Lung microvascular endothelial cell (primary cell): ENCODE data around the gene CCSER2. TPM values are rescaled to one million over a fixed set of nuclear protein-coding genes. Genes with fewer than 3 reads are reported as not detected.

Experiments
- DNase-seq, 2 donors: peaks; one replicate each; pipeline versions ENCODE4 v3.0.0 to v3.0.0-alpha.2; 2010; ENCODE audit warnings: low read depth in 2 of 2
- total RNA-seq: library from RNA; depleted of rRNA; stranded (reverse); fragments of >200 nt; gene quantifications from 2 replicates; pipeline ENCODE4 v1.2.1, GENCODE V29; 2014

Gene CCSER2
- total RNA-seq, 1 donor from 2014 or later = 14.9 TPM

GRCh38 chr10:84546609-84547008, 218.2 kb downstream of the CCSER2 start:
- DNase-seq = no peak

- no peak for DNase-seq
Measured at GRCh38 chr10:84547616-84548015, 219.2 kb downstream of the CCSER2 start.

GRCh38 chr10:84548869-84549268, 220.5 kb downstream of the CCSER2 start:
- DNase-seq = no peak

GRCh38 chr10:84549368-84550165, 221.2 kb downstream of the CCSER2 start:
- no peak for DNase-seq

GRCh38 chr10:84550756-84551436, 222.5 kb downstream of the CCSER2 start:
- DNase-seq = no peak

GRCh38 chr10:84551437-84552120, 223.2 kb downstream of the CCSER2 start:
- no peak for DNase-seq

- DNase-seq = no peak
Measured at GRCh38 chr10:84552478-84552877, 224.1 kb downstream of the CCSER2 start.

- no peak for DNase-seq
Measured at GRCh38 chr10:84562592-84562991, 234.2 kb downstream of the CCSER2 start.

- no peak for DNase-seq
Measured at GRCh38 chr10:84563355-84563754, 235.0 kb downstream of the CCSER2 start.

- no peak for DNase-seq
Measured at GRCh38 chr10:84563868-84564267, 235.5 kb downstream of the CCSER2 start.

GRCh38 chr10:84565881-84566582, 237.6 kb downstream of the CCSER2 start:
- DNase-seq = no peak

- no peak for DNase-seq
Measured at GRCh38 chr10:84567133-84567532, 238.7 kb downstream of the CCSER2 start.

Other genes starting within 250 kb of the CCSER2 start
- gene GHITM, start 189.1 kb upstream of the CCSER2 start, total RNA-seq = 154 and 173 TPM in 2 replicates
- gene GPR15LG, start 154.8 kb upstream of the CCSER2 start, total RNA-seq = not detected in 2 replicates
- gene CDHR1, start 134.1 kb upstream of the CCSER2 start, total RNA-seq = under 0.01 TPM in 2 replicates
- not detected in 2 replicates for gene LRIT2, start 103.0 kb upstream of the CCSER2 start, total RNA-seq
- not detected in 2 replicates for gene LRIT1, start 87.0 kb upstream of the CCSER2 start, total RNA-seq
- gene RGR, start 83.5 kb upstream of the CCSER2 start, total RNA-seq = not detected in 2 replicates